Measurements from ENCODE around the gene PALMD.

DNA sequence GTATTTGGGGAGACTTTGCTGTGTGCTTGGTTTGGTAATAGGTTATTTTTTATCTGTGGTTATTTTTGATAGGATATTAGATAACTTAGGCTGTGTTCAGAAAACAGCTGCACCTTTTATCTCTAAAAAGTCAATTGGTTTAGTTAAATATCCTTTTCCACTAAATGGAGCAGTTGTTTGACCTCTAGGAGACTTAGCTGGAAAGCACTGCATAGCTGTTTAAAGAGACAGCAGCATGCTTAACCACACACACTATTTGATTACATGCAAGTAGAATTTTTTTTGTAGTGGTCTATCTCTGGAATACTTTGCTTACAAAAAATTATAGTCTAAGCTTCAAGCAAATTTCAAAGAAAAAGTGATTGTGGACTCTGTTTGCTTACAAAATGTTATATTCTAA is 6.5 kb upstream of the PALMD start:
- TF ChIP-seq, protein P1, sequence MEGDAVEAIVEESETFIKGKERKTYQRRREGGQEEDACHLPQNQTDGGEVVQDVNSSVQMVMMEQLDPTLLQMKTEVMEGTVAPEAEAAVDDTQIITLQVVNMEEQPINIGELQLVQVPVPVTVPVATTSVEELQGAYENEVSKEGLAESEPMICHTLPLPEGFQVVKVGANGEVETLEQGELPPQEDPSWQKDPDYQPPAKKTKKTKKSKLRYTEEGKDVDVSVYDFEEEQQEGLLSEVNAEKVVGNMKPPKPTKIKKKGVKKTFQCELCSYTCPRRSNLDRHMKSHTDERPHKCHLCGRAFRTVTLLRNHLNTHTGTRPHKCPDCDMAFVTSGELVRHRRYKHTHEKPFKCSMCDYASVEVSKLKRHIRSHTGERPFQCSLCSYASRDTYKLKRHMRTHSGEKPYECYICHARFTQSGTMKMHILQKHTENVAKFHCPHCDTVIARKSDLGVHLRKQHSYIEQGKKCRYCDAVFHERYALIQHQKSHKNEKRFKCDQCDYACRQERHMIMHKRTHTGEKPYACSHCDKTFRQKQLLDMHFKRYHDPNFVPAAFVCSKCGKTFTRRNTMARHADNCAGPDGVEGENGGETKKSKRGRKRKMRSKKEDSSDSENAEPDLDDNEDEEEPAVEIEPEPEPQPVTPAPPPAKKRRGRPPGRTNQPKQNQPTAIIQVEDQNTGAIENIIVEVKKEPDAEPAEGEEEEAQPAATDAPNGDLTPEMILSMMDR (IDR thresholded peaks at IDR 0.05; ENCODE audit: low read depth, low read length, poor library complexity, severe bottlenecking), result no peak
- no peak for TF ChIP-seq EZH2phosphoT487 (IDR thresholded peaks at IDR 0.05; ENCODE audit: borderline replicate concordance, low read length)
